Measurements from ENCODE around the gene COL27A1.

COL27A1 gene

GRCh38 chr9:114341991-114342390 is 186.7 kb downstream of the COL27A1 start:
- TF ChIP-seq Cebpa-rat (IDR thresholded peaks at IDR 0.05), result no peak
- Histone ChIP-seq H3K9me3 (replicated peaks in 1 of 11) (no peaks in the 10 kb centered on the region), H3K27ac (peak overlapping the region in 4 of 11 experiments; percentile 3 to 34 (median 16); a peak in 1 of 22 replicates), H3K9ac (peak overlapping the region in 1 of 11 experiments; percentile 3; a peak in 1 of 22 replicates), H3K27me3 (no peaks in the 10 kb centered on the region), H3K4me1 (peaks cover 0 to 31% (median 9%) of the 10 kb centered on the region in 10 experiments; a peak in 10 of 20 replicates), H4K20me1 (peaks cover 4 to 93% (median 60%) of the 10 kb centered on the region in 11 experiments; a peak in 21 of 22 replicates), H3K4me3 (no peak overlapping the region), H3K36me3 (peaks cover 98 to 100% (median 99%) of the 10 kb centered on the region in 11 experiments), H3K4me2 (no peak overlapping the region)

- H3K36me3 ChIP-seq, result peaks cover 98 to 100% (median 99%) of the 10 kb centered on the region in 11 experiments
- H3K4me3 ChIP-seq, result no peak overlapping the region
- H4K20me1 ChIP-seq, result peaks cover 4 to 91% (median 59%) of the 10 kb centered on the region in 11 experiments; a peak in 21 of 22 replicates
- H3K9me3 ChIP-seq (replicated peaks in 1 of 11), result no peaks in the 10 kb centered on the region
- no peak for TF ChIP-seq Cebpa-rat (IDR thresholded peaks at IDR 0.05)
- H3K27me3 ChIP-seq, result no peaks in the 10 kb centered on the region
- no peak overlapping the region for H3K9ac ChIP-seq
- H3K4me2 ChIP-seq, result no peak overlapping the region
- H3K4me1 ChIP-seq, result peaks cover 4 to 37% (median 14%) of the 10 kb centered on the region in 10 experiments
- peak overlapping the region in 3 of 11 experiments; percentile 4 to 38 (median 23); a peak in 3 of 22 replicates for H3K27ac ChIP-seq
These were observed 187.6 kb downstream of the COL27A1 start for GRCh38 chr9:114342755-114343440.

- H3K27me3 ChIP-seq, result no peaks in the 10 kb centered on the region
- peak overlapping the region in 3 of 11 experiments; percentile 4 to 38 (median 23); a peak in 4 of 22 replicates for H3K27ac ChIP-seq
- H4K20me1 ChIP-seq, result peaks cover 4 to 91% (median 59%) of the 10 kb centered on the region in 11 experiments; a peak in 20 of 22 replicates
- H3K4me2 ChIP-seq, result no peak overlapping the region
- peak overlapping the region in 1 of 11 experiments; percentile 0; a peak in 2 of 22 replicates for H3K9ac ChIP-seq
- TF ChIP-seq Cebpa-rat (IDR thresholded peaks at IDR 0.05), result no peak
- H3K4me3 ChIP-seq, result no peak overlapping the region
- peaks cover 98 to 100% (median 99%) of the 10 kb centered on the region in 11 experiments for H3K36me3 ChIP-seq
- peaks cover 11 to 44% (median 22%) of the 10 kb centered on the region in 10 experiments for H3K4me1 ChIP-seq
- H3K9me3 ChIP-seq (replicated peaks in 1 of 11), result no peaks in the 10 kb centered on the region
These were observed 188.3 kb downstream of the COL27A1 start for GRCh38 chr9:114343471-114344187.

- Histone ChIP-seq H3K27ac (no peak overlapping the region; a peak in 2 of 22 replicates), H3K9me3 (replicated peaks in 1 of 11) (no peaks in the 10 kb centered on the region), H3K27me3 (no peaks in the 10 kb centered on the region), H3K4me2 (no peak overlapping the region), H3K4me3 (no peak overlapping the region), H3K36me3 (peaks cover 94 to 96% (median 95%) of the 10 kb centered on the region in 11 experiments), H4K20me1 (peaks cover 4 to 88% (median 54%) of the 10 kb centered on the region in 11 experiments; a peak in 20 of 22 replicates), H3K9ac (peak overlapping the region in 2 of 11 experiments; percentile 0 to 9; a peak in 1 of 22 replicates), H3K4me1 (peaks cover 14 to 50% (median 27%) of the 10 kb centered on the region in 10 experiments)
- no peak for TF ChIP-seq Cebpa-rat (IDR thresholded peaks at IDR 0.05)
These were observed 188.8 kb downstream of the COL27A1 start for GRCh38 chr9:114344188-114344566.

GRCh38 chr9:114344692-114345091 is 189.4 kb downstream of the COL27A1 start:
- Histone ChIP-seq H3K4me1 (peaks cover 20 to 50% (median 29%) of the 10 kb centered on the region in 10 experiments), H3K27me3 (no peaks in the 10 kb centered on the region), H3K27ac (no peak overlapping the region; a peak in 2 of 22 replicates), H3K9ac (0 out of 22 replicates have a peak overlapping the region, but pooled peaks of 2 of the 11 experiments have one; percentile 0 to 9), H3K4me3 (no peak overlapping the region), H3K36me3 (peaks cover 92 to 95% (median 94%) of the 10 kb centered on the region in 11 experiments), H3K4me2 (no peak overlapping the region), H4K20me1 (peaks cover 1 to 88% (median 51%) of the 10 kb centered on the region in 11 experiments; a peak in 20 of 22 replicates), H3K9me3 (replicated peaks in 1 of 11) (no peaks in the 10 kb centered on the region)
- TF ChIP-seq Cebpa-rat (IDR thresholded peaks at IDR 0.05), result no peak

- no peak overlapping the region for H3K4me3 ChIP-seq
- peak overlapping the region in 2 of 11 experiments; percentile 8 to 20; a peak in 3 of 22 replicates for H3K27ac ChIP-seq
- peaks cover 28 to 50% (median 34%) of the 10 kb centered on the region in 10 experiments for H3K4me1 ChIP-seq
- H3K4me2 ChIP-seq, result no peak overlapping the region
- H3K9ac ChIP-seq, result peak overlapping the region in 1 of 11 experiments; percentile 11; a peak in 1 of 22 replicates
- peaks cover 92 to 95% (median 94%) of the 10 kb centered on the region in 11 experiments for H3K36me3 ChIP-seq
- no peaks in the 10 kb centered on the region for H3K9me3 ChIP-seq (replicated peaks in 1 of 11)
- no peak for TF ChIP-seq Cebpa-rat (IDR thresholded peaks at IDR 0.05)
- H4K20me1 ChIP-seq, result peaks cover 0 to 83% (median 45%) of the 10 kb centered on the region in 11 experiments; a peak in 18 of 22 replicates
- no peaks in the 10 kb centered on the region for H3K27me3 ChIP-seq
These were observed 190.2 kb downstream of the COL27A1 start for GRCh38 chr9:114345493-114346065.

GRCh38 chr9:114346146-114346545 is 190.8 kb downstream of the COL27A1 start:
- peaks cover 92 to 95% (median 94%) of the 10 kb centered on the region in 11 experiments for H3K36me3 ChIP-seq
- no peak for TF ChIP-seq Cebpa-rat (IDR thresholded peaks at IDR 0.05)
- H3K4me2 ChIP-seq, result no peak overlapping the region
- peaks cover 0 to 78% (median 42%) of the 10 kb centered on the region in 11 experiments; a peak in 17 of 22 replicates for H4K20me1 ChIP-seq
- H3K4me3 ChIP-seq, result no peak overlapping the region
- H3K9ac ChIP-seq, result peak overlapping the region in 3 of 11 experiments; percentile 1 to 28 (median 11); a peak in 3 of 22 replicates
- H3K9me3 ChIP-seq (replicated peaks in 1 of 11), result no peaks in the 10 kb centered on the region
- peak overlapping the region in 3 of 11 experiments; percentile 4 to 20 (median 8); a peak in 4 of 22 replicates for H3K27ac ChIP-seq
- H3K4me1 ChIP-seq, result peaks cover 30 to 50% (median 37%) of the 10 kb centered on the region in 10 experiments
- no peaks in the 10 kb centered on the region for H3K27me3 ChIP-seq

- H3K4me3 ChIP-seq, result no peak overlapping the region; a peak in 1 of 20 replicates
- no peak for TF ChIP-seq Cebpa-rat (IDR thresholded peaks at IDR 0.05)
- peaks cover 30 to 54% (median 51%) of the 10 kb centered on the region in 10 experiments for H3K4me1 ChIP-seq
- H3K27ac ChIP-seq, result peak overlapping the region in 9 of 11 experiments; percentile 71 to 85 (median 79); a peak in 17 of 22 replicates
- peak overlapping the region; percentile 58 to 76 (median 70); a peak in 15 of 22 replicates for H3K9ac ChIP-seq
- H3K36me3 ChIP-seq, result peaks cover 93 to 96% (median 95%) of the 10 kb centered on the region in 11 experiments
- no peaks in the 10 kb centered on the region for H3K9me3 ChIP-seq (replicated peaks in 1 of 11)
- peaks cover 0 to 65% (median 30%) of the 10 kb centered on the region in 11 experiments; a peak in 15 of 22 replicates for H4K20me1 ChIP-seq
- no peaks in the 10 kb centered on the region for H3K27me3 ChIP-seq
- peak overlapping the region in 10 of 11 experiments; percentile 73 to 96 (median 82); a peak in 19 of 22 replicates for H3K4me2 ChIP-seq
These were observed 192.3 kb downstream of the COL27A1 start for GRCh38 chr9:114347675-114348074.

All from BLaER1 treated with 17β-estradiol and CSF1 and Interleukin-3, amounts not matched to agents 10 nM and 100 nM (cell line).